IMR-90 (cell line): ENCODE results near the gene PLIN4.

Experiments
- CHD1 ChIP-seq: IDR thresholded peaks from 2 replicates; pipeline ENCODE4 v1.6.1; 2012; ENCODE audit warnings: low read depth, low read length, improper control_type of control experiment
- FOS ChIP-seq: fragments of 150-350 bp; IDR thresholded peaks from 2 replicates; pipeline ENCODE4 v1.6.1; 2016; ENCODE audit warnings: low read depth, low read length
- MAFK ChIP-seq: IDR thresholded peaks from 2 replicates; pipeline ENCODE4 v1.6.1; 2012; ENCODE audit warnings: low read depth, low read length, improper control_type of control experiment
- POLR2A ChIP-seq: IDR thresholded peaks from 2 replicates; pipeline ENCODE4 v1.6.1; 2012; ENCODE audit warnings: mild to moderate bottlenecking, low read depth, low read length
- RAD21 ChIP-seq: IDR thresholded peaks from 2 replicates; pipeline ENCODE4 v1.6.1; 2012; ENCODE audit warnings: low read length, improper control_type of control experiment
- RFX5 ChIP-seq: IDR thresholded peaks from 2 replicates; pipeline ENCODE4 v1.8.0; 2012; ENCODE audit warnings: low read depth, mild to moderate bottlenecking, low read length, moderate library complexity
- TF ChIP-seq, protein P1 (sequence below): conservative IDR thresholded peaks from 2 replicates; pipeline ENCODE4 v1.5.1; 2012; ENCODE audit warnings: mild to moderate bottlenecking, low read depth, low read length, improper control_type of control experiment

DNA sequence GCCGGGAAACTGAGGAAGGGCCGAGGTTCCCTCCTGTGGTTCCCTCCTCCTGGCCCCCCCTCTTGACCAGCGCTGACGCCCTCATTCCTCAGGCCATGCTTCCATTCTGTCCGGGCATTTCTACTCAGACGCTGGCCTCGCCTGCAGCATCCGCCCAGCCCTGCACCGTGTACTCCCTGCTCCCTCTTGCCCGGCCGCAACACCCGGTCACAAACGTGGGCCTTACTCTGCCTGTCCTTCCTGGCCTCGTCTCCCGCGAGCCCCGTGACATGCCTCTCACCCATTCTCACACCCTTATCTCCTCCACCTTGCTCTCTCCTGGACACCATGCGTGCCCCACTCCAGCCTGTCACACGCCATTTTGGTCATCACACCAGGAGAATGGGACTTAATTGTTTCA lies 34.9 kb downstream of the PLIN4 start:
- no peak for TF ChIP-seq FOS
- TF ChIP-seq, protein P1, sequence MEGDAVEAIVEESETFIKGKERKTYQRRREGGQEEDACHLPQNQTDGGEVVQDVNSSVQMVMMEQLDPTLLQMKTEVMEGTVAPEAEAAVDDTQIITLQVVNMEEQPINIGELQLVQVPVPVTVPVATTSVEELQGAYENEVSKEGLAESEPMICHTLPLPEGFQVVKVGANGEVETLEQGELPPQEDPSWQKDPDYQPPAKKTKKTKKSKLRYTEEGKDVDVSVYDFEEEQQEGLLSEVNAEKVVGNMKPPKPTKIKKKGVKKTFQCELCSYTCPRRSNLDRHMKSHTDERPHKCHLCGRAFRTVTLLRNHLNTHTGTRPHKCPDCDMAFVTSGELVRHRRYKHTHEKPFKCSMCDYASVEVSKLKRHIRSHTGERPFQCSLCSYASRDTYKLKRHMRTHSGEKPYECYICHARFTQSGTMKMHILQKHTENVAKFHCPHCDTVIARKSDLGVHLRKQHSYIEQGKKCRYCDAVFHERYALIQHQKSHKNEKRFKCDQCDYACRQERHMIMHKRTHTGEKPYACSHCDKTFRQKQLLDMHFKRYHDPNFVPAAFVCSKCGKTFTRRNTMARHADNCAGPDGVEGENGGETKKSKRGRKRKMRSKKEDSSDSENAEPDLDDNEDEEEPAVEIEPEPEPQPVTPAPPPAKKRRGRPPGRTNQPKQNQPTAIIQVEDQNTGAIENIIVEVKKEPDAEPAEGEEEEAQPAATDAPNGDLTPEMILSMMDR, result no peak
- no peak for TF ChIP-seq POLR2A
- TF ChIP-seq RFX5, result no peak
- TF ChIP-seq CHD1, result no peak
- TF ChIP-seq RAD21, result no peak
- no peak for TF ChIP-seq MAFK
